GM10266 (cell line): ENCODE measurements around the gene ZNF226.
"Not testable (repeated sequence)": the region's sequence is repeated elsewhere in the genome, so short reads cannot be mapped to it uniquely, and the experiment has no call there.

Source experiments
- DNase-seq: peaks from one replicate; pipeline ENCODE4 v3.0.0; 2012; ENCODE audit errors: extremely low spot score
- TF ChIP-seq, protein P1 (sequence below): IDR thresholded peaks from 2 replicates; pipeline ENCODE4 v1.5.1; 2012; ENCODE audit warnings: mild to moderate bottlenecking, low read depth; ENCODE audit not compliant: control insufficient read depth, insufficient read depth; ENCODE audit errors: missing control alignments

ZNF226 gene

DNA sequence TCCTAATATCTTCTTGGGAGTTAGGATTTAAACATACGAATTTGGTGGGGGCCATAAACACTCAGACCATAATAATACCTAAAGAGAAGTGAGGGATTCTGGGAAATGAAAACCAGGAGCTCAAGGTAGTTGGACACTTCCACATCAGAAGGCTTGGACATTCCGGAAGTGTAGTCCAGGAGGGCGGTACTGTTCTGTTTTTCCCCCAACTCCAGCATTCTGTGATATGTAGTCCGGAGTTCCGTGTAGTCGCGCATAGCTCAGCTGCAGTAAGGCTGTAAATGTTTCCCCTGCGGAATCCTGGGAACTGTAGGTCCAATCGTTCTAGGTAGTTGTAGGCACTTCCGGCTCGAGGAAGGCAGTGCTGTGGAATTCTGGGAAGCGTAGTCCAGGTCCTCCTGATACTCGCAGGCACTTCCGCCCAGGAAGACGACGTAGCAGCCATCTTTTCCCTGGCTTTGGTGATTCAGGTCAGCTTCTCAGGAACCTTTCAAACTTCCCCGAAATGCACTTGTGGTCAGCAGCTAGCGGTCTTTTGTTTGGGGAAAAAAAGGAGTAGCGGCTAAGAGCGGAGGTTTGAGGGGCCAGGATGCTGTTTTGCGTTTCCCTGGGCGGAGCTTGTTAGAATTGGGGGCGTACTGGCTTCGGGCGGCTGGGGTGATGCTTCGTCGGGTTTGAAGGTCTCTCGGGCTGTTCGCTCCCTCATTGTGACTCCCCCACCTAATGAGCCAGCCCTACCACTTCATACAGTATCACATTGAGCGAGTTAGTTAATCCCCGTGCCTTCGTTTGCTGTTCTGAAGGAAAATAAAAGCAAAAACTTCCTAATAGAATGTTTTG lies at the start of gene ZNF226:
Gene ZNF226 (plus strand): TSS at position 428 of the 840 bp plus-strand sequence. CDS start 4,981 bp downstream, outside the sequence.
- TF ChIP-seq, protein P1, sequence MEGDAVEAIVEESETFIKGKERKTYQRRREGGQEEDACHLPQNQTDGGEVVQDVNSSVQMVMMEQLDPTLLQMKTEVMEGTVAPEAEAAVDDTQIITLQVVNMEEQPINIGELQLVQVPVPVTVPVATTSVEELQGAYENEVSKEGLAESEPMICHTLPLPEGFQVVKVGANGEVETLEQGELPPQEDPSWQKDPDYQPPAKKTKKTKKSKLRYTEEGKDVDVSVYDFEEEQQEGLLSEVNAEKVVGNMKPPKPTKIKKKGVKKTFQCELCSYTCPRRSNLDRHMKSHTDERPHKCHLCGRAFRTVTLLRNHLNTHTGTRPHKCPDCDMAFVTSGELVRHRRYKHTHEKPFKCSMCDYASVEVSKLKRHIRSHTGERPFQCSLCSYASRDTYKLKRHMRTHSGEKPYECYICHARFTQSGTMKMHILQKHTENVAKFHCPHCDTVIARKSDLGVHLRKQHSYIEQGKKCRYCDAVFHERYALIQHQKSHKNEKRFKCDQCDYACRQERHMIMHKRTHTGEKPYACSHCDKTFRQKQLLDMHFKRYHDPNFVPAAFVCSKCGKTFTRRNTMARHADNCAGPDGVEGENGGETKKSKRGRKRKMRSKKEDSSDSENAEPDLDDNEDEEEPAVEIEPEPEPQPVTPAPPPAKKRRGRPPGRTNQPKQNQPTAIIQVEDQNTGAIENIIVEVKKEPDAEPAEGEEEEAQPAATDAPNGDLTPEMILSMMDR: no peak
- peak; percentile 83 for DNase-seq

GRCh38 chr19:44121162-44121561 lies 43.7 kb upstream of the ZNF226 start:
- DNase-seq: not testable (repeated sequence)

DNA sequence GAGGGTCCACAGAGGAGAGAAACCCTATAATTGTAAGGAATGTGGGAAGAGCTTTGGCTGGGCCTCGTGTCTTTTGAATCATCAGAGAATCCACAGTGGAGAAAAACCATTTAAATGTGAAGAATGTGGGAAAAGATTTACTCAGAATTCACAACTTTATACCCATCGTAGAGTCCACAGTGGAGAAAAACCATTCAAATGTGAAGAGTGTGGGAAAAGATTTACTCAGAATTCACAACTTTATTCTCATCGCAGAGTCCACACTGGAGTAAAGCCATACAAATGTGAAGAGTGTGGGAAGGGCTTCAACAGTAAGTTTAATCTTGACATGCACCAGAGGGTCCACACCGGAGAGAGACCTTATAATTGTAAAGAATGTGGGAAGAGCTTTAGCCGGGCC lies 32.9 kb upstream of the ZNF226 start:
- TF ChIP-seq, protein P1: no peak
- DNase-seq: no peak

GRCh38 chr19:44141191-44142058 lies 23.5 kb upstream of the ZNF226 start, which contains the start of gene ZNF234:
Gene ZNF234 (plus strand): TSS chr19:44141554. CDS start chr19:44144633, 3,079 bp downstream.
- DNase-seq: peak; percentile 72
- TF ChIP-seq, protein P1: no peak

GRCh38 chr19:44142059-44142433 lies 22.9 kb upstream of the ZNF226 start:
- TF ChIP-seq, protein P1: no peak
- DNase-seq: no peak

DNA sequence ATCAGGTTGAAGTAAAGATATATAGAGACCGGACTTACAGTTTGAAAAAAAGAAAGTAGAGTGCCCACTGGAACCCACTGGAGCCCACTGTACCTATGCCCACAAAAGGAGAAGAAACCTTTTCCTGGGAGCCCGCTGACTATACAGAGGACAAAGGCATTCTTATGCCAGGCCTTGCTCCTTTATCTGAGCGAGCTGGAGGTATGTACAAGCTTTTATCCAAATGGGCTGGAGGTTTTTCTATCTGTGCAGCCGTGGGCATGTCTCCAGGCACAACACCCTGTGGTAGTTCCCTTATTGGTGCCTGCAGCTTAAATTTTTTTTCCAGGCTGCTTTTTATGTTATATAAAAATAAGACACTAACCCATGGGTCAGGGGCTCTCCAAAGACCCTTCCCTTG lies 15.1 kb upstream of the ZNF226 start:
- TF ChIP-seq, protein P1: no peak
- no peak for DNase-seq

DNA sequence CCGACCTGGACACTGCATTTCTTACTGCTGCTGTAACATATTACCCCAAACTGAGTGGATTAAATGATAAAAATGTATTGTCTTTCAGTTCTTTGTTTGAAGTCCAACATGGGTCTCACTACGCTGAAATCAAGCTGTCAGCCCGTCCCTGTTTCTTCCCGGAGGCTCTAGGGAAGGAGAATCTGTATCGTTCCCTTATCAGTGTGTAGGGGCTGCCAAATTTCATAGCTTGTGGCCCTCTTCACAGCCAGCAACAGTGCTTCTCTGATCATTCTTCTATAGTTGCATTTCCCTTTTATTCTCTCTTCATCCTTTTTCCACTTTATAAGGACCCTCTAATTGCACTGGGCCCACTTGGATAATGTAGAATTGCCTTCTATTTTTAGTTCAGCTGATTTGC lies 13.4 kb upstream of the ZNF226 start:
- DNase-seq: no peak
- TF ChIP-seq, protein P1: no peak
